ENCODE data around the gene ADAD1. TPM values are rescaled to one million over a fixed set of nuclear protein-coding genes. Genes with fewer than 3 reads are reported as not detected.

The ADAD1 gene
- total RNA-seq, 2 experiments from 2014 or later = not detected

DNA sequence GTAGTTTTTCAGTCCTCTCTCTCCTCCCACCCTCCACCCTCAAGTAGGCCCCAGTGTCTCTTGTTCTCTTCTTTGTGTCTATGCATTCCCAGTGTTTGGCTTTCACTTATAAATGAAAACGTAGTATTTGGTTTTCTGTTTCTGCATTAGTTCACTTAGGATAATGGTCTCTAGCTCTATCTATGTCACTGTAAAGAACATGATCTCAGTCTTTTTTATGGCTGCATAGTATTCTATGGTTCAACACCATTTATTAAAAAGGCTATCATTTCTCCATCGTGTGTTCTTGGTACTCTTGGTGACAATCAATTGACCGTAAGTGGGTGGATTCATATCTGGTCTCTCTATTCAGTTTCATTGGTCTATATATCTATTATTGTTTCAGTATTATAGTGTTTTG is 96.4 kb downstream of the ADAD1 start:
- Histone ChIP-seq H4K20me1 (ENCODE audit: insufficient read depth, low read length) (no peaks in the 10 kb centered on the region), H3K36me3 (ENCODE audit: insufficient read depth, low read length) (no peaks in the 10 kb centered on the region), H3K27ac (ENCODE audit: low read depth, low read length, poor library complexity, severe bottlenecking) (no peak overlapping the region), H3K4me1 (ENCODE audit: insufficient read depth, low read length, poor library complexity, severe bottlenecking) (no peaks in the 10 kb centered on the region), H3K4me3 (ENCODE audit: low read depth, low read length, poor library complexity, severe bottlenecking) (no peak overlapping the region), H3K9me2 (ENCODE audit: insufficient read depth, low read length) (no peaks in the 10 kb centered on the region), H3K4me2 (ENCODE audit: low read length) (no peak overlapping the region), H3K79me2 (ENCODE audit: insufficient read depth, low read depth, low read length) (no peaks in the 10 kb centered on the region), H3K9me3 (ENCODE audit: low read length) (no peaks in the 10 kb centered on the region), H2AFZ (ENCODE audit: low read length) (no peak overlapping the region)
- CTCF ChIA-PET (ENCODE audit: unreplicated experiment) = no interaction called here
- TF ChIP-seq CTCF (conservative IDR thresholded peaks at IDR 0.05; ENCODE audit: low read length) (no peak), EZH2phosphoT487 (IDR thresholded peaks at IDR 0.05; ENCODE audit: borderline replicate concordance, low read depth, low read length) (no peak)
- BruUV-seq (replicated peaks) = no TSS peak
- POLR2A ChIA-PET = no interaction called here
- DNase-seq (ENCODE audit: low spot score) = no peak
- intact Hi-C loops (cut with micrococcal nuclease; ENCODE audit: unreplicated experiment) = no loop called here

GRCh38 chr4:122476126-122476525 is 97.3 kb downstream of the ADAD1 start:
- BruUV-seq (replicated peaks) = no TSS peak
- H3K9me2 ChIP-seq (ENCODE audit: insufficient read depth, low read length) = no peaks in the 10 kb centered on the region
- no peaks in the 10 kb centered on the region for H4K20me1 ChIP-seq (ENCODE audit: insufficient read depth, low read length)
- no peaks in the 10 kb centered on the region for H3K36me3 ChIP-seq (ENCODE audit: insufficient read depth, low read length)
- intact Hi-C loops (cut with micrococcal nuclease; ENCODE audit: unreplicated experiment) = no loop called here
- CTCF ChIA-PET (ENCODE audit: unreplicated experiment) = no interaction called here
- DNase-seq (ENCODE audit: low spot score) = no peak
- H2AFZ ChIP-seq (ENCODE audit: low read length) = no peak overlapping the region
- H3K4me3 ChIP-seq (ENCODE audit: low read depth, low read length, poor library complexity, severe bottlenecking) = no peak overlapping the region
- POLR2A ChIA-PET = no interaction called here
- H3K27ac ChIP-seq (ENCODE audit: low read depth, low read length, poor library complexity, severe bottlenecking) = no peak overlapping the region
- H3K9me3 ChIP-seq (ENCODE audit: low read length) = no peaks in the 10 kb centered on the region
- H3K4me2 ChIP-seq (ENCODE audit: low read length) = no peak overlapping the region
- no peaks in the 10 kb centered on the region for H3K79me2 ChIP-seq (ENCODE audit: insufficient read depth, low read depth, low read length)
- TF ChIP-seq CTCF (conservative IDR thresholded peaks at IDR 0.05; ENCODE audit: low read length) (no peak), EZH2phosphoT487 (IDR thresholded peaks at IDR 0.05; ENCODE audit: borderline replicate concordance, low read depth, low read length) (no peak)
- H3K4me1 ChIP-seq (ENCODE audit: insufficient read depth, low read length, poor library complexity, severe bottlenecking) = no peaks in the 10 kb centered on the region

DNA sequence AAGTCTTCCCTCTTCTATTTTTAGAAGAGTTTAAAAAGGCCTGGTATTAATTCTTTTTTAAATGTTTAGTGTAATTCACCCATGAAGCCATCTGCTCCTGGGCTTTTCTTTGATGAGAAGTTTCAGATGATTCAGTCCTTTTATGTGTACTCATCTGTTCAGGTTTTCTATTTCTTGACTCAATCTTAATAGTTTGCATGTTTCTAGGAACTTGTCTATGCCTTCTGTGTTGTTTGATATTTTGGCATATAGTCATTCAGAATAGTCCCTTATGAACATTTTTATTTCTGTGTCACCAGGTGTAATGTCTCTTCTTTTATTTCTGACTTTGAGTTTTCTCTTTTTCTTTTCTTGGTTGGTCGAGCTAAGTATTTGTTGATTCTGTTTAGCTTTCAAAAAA is 97.9 kb downstream of the ADAD1 start:
- Histone ChIP-seq H3K4me3 (ENCODE audit: low read depth, low read length, poor library complexity, severe bottlenecking) (no peak overlapping the region), H4K20me1 (ENCODE audit: insufficient read depth, low read length) (no peaks in the 10 kb centered on the region), H3K27ac (ENCODE audit: low read depth, low read length, poor library complexity, severe bottlenecking) (no peak overlapping the region), H3K79me2 (ENCODE audit: insufficient read depth, low read depth, low read length) (no peaks in the 10 kb centered on the region), H3K4me1 (ENCODE audit: insufficient read depth, low read length, poor library complexity, severe bottlenecking) (no peaks in the 10 kb centered on the region), H3K9me2 (ENCODE audit: insufficient read depth, low read length) (no peaks in the 10 kb centered on the region), H2AFZ (ENCODE audit: low read length) (no peak overlapping the region), H3K9me3 (ENCODE audit: low read length) (no peaks in the 10 kb centered on the region), H3K36me3 (ENCODE audit: insufficient read depth, low read length) (no peaks in the 10 kb centered on the region), H3K4me2 (ENCODE audit: low read length) (no peak overlapping the region)
- POLR2A ChIA-PET = interaction anchor here (0.6 to 0.7 kb wide), 2 partner anchors 10 to 214 kb away, joined by 4 read pairs; no protein-coding TSS in a partner anchor
- no TSS peak for BruUV-seq (replicated peaks)
- intact Hi-C loops (cut with micrococcal nuclease; ENCODE audit: unreplicated experiment) = no loop called here
- CTCF ChIA-PET (ENCODE audit: unreplicated experiment) = no interaction called here
- no peak for DNase-seq (ENCODE audit: low spot score)
- TF ChIP-seq CTCF (conservative IDR thresholded peaks at IDR 0.05; ENCODE audit: low read length) = no peak
- TF ChIP-seq EZH2phosphoT487 (IDR thresholded peaks at IDR 0.05; ENCODE audit: borderline replicate concordance, low read depth, low read length) = no peak

Other genes starting within 250 kb of the ADAD1 start
- gene BLTP1, start 226.7 kb upstream of the ADAD1 start, total RNA-seq (2014; rRNA removed; shearing (Covaris generic)) = 40.3 and 41.6 TPM in 2 replicates
- 32.3 and 40.4 TPM in 2 replicates for gene BLTP1, start 226.7 kb upstream of the ADAD1 start, total RNA-seq (2022)
- not detected in 2 replicates for gene IL2, start 77.7 kb downstream of the ADAD1 start, total RNA-seq (2014; rRNA removed; shearing (Covaris generic))
- gene IL2, start 77.7 kb downstream of the ADAD1 start, total RNA-seq (2022) = not detected in 2 replicates
- gene IL21, start 242.1 kb downstream of the ADAD1 start, total RNA-seq (2014; rRNA removed; shearing (Covaris generic)) = not detected in 2 replicates
- gene IL21, start 242.1 kb downstream of the ADAD1 start, total RNA-seq (2022) = not detected in 2 replicates